HG02852 (cell line): ENCODE data around the gene API5.
"Not testable (repeated sequence)": the region's sequence is repeated elsewhere in the genome, so short reads cannot be mapped to it uniquely, and the experiment has no call there.

Experiments
- ATAC-seq: cut with Tn5 transposase; IDR thresholded peaks from one replicate; pipeline ENCODE4 v1.9.1; 2021; ENCODE audit warnings: mild to moderate bottlenecking, moderate library complexity; ENCODE audit not compliant: unreplicated experiment

The API5 gene

GRCh38 chr11:43311791-43312607 lies at the start of gene API5:
Gene API5, plus strand, starts transcription at chr11:43311996. Its CDS starts 132 bp downstream, at chr11:43312128.
- peak; percentile 98 for ATAC-seq

- ATAC-seq = no peak
Measured at GRCh38 chr11:43267856-43268580, 43.8 kb upstream of the API5 start.

- ATAC-seq = no peak
Measured at GRCh38 chr11:43268786-43269185, 43.0 kb upstream of the API5 start.

- ATAC-seq = no peak
Measured at GRCh38 chr11:43269254-43269918, 42.4 kb upstream of the API5 start.

- no peak for ATAC-seq
Measured at GRCh38 chr11:43270468-43270867, 41.3 kb upstream of the API5 start.

- ATAC-seq = no peak
Measured at GRCh38 chr11:43278193-43278956, 33.4 kb upstream of the API5 start.

GRCh38 chr11:43282607-43283440 lies 29.0 kb upstream of the API5 start:
- ATAC-seq = peak; percentile 68

- no peak for ATAC-seq
Measured at GRCh38 chr11:43285826-43286225, 26.0 kb upstream of the API5 start.

GRCh38 chr11:43289368-43289767 lies 22.4 kb upstream of the API5 start:
- no peak for ATAC-seq

GRCh38 chr11:43298397-43298796 lies 13.4 kb upstream of the API5 start:
- no peak for ATAC-seq

GRCh38 chr11:43315966-43316365 lies 4.2 kb downstream of the API5 start:
- ATAC-seq = no peak

- ATAC-seq = peak; percentile 21
Measured at GRCh38 chr11:43316451-43316850, 4.7 kb downstream of the API5 start.

- no peak for ATAC-seq
Measured at GRCh38 chr11:43327987-43328386, 16.2 kb downstream of the API5 start.

- ATAC-seq = no peak
Measured at GRCh38 chr11:43328482-43328881, 16.7 kb downstream of the API5 start.

GRCh38 chr11:43341159-43341558 lies 29.4 kb downstream of the API5 start:
- no peak for ATAC-seq

GRCh38 chr11:43351426-43351825 lies 39.6 kb downstream of the API5 start:
- not testable (repeated sequence) for ATAC-seq

- no peak for ATAC-seq
Measured at GRCh38 chr11:43354311-43354710, 42.5 kb downstream of the API5 start.

- no peak for ATAC-seq
Measured at GRCh38 chr11:43356336-43356735, 44.5 kb downstream of the API5 start.

- peak; percentile 2 for ATAC-seq
Measured at GRCh38 chr11:43358279-43358800, 46.5 kb downstream of the API5 start.
